ENCODE results near the gene TMEM234. TPM values are rescaled to one million over a fixed set of nuclear protein-coding genes. Genes with fewer than 3 reads are reported as not detected.

The TMEM234 gene
- total RNA-seq, 4 donors from 2014 or later: 38.4 to 52.8 (median 39.2) TPM

GRCh38 chr1:32181065-32181464 lies 41.1 kb downstream of the TMEM234 start:
- intact Hi-C loops (cut with DNase I): no loop called here
- Histone ChIP-seq H3K9me3 (no peaks in the 10 kb centered on the region), H3K4me3 (replicated peaks in 1 of 3) (peak overlapping the region in 1 of 3 donors; percentile 2), H3K36me3 (peaks cover 11 to 15% of the 10 kb centered on the region in 2 donors), H3K4me1 (peaks cover 18 to 42% of the 10 kb centered on the region in 2 donors), H3K27ac (peak overlapping the region in 1 of 3 donors; percentile 5), H3K27me3 (no peaks in the 10 kb centered on the region)
- no peak for DNase-seq
- WGBS, 2 donors: 85% methylated on average over 9 of the region's 9 CpGs
- TF ChIP-seq POLR2A (IDR thresholded peaks at IDR 0.05) (no peak), CTCF (IDR thresholded peaks at IDR 0.05) (no peak)

- H3K4me1 ChIP-seq: peaks cover 18 to 42% of the 10 kb centered on the region in 2 donors
- no peaks in the 10 kb centered on the region for H3K9me3 ChIP-seq
- H3K4me3 ChIP-seq (replicated peaks in 1 of 3): peak overlapping the region; percentile 2 to 49 (median 21)
- DNase-seq: peak; percentile 60 to 69
- H3K36me3 ChIP-seq: peaks cover 11 to 15% of the 10 kb centered on the region in 2 donors
- H3K27me3 ChIP-seq: no peaks in the 10 kb centered on the region
- 8 to 12% methylated on average over 24 to 36 of the region's 36 CpGs for WGBS, 2 donors
- H3K27ac ChIP-seq: peak overlapping the region; percentile 17 to 94 (median 87)
- intact Hi-C loops (cut with DNase I): no loop called here
- no peak for TF ChIP-seq CTCF (IDR thresholded peaks at IDR 0.05)
- TF ChIP-seq POLR2A (IDR thresholded peaks at IDR 0.05): no peak
Observed at GRCh38 chr1:32180186-32181060, 41.7 kb downstream of the TMEM234 start.

- WGBS, 2 donors: 1 to 5% methylated on average over 7 to 42 of the region's 79 CpGs
- Histone ChIP-seq H3K36me3 (peaks cover 7 to 9% of the 10 kb centered on the region in 2 donors), H3K4me3 (replicated peaks in 1 of 3) (peak within 1 kb of the TSS; percentile 2 to 49 (median 21)), H3K9me3 (no peaks in the 10 kb centered on the region), H3K4me1 (peaks cover 18 to 38% of the 10 kb centered on the region in 2 donors), H3K27me3 (no peaks in the 10 kb centered on the region), H3K27ac (peak within 1 kb of the TSS; percentile 81 to 94 (median 87))
- intact Hi-C loops (cut with DNase I): no loop called here
- DNase-seq: peak; percentile 94 to 96
- TF ChIP-seq POLR2A (IDR thresholded peaks at IDR 0.05) (peak in 1 of 2 donors; percentile 70), CTCF (IDR thresholded peaks at IDR 0.05) (peak in 1 of 6 experiments; percentile 26)
Observed at GRCh38 chr1:32179443-32180185, 42.5 kb downstream of the TMEM234 start, which contains the start of gene TXLNA. Gene TXLNA (plus strand): TSS chr1:32179675. CDS start chr1:32180346, 671 bp downstream.

GRCh38 chr1:32179193-32179442 lies 43.0 kb downstream of the TMEM234 start:
- Histone ChIP-seq H3K4me3 (replicated peaks in 1 of 3) (peak overlapping the region in 1 of 3 donors; percentile 49), H3K36me3 (peaks cover 2 to 7% of the 10 kb centered on the region in 2 donors), H3K9me3 (no peaks in the 10 kb centered on the region), H3K27ac (peak overlapping the region; percentile 81 to 94 (median 87)), H3K27me3 (no peaks in the 10 kb centered on the region), H3K4me1 (peaks cover 18 to 33% of the 10 kb centered on the region in 2 donors)
- no peak for TF ChIP-seq POLR2A (IDR thresholded peaks at IDR 0.05)
- 11% methylated on average over 7 of the region's 7 CpGs for WGBS, 2 donors
- intact Hi-C loops (cut with DNase I): no loop called here
- no peak for DNase-seq

- peaks cover 18 to 31% of the 10 kb centered on the region in 2 donors for H3K4me1 ChIP-seq
- H3K36me3 ChIP-seq: peaks cover 0 to 7% of the 10 kb centered on the region in 2 donors
- H3K27ac ChIP-seq: peak overlapping the region; percentile 81 to 94 (median 87)
- no peaks in the 10 kb centered on the region for H3K27me3 ChIP-seq
- 80 to 84% methylated on average over 7 of the region's 7 CpGs for WGBS, 2 donors
- intact Hi-C loops (cut with DNase I): no loop called here
- no peak for DNase-seq
- peak overlapping the region in 1 of 3 donors; percentile 49 for H3K4me3 ChIP-seq (replicated peaks in 1 of 3)
- no peaks in the 10 kb centered on the region for H3K9me3 ChIP-seq
- TF ChIP-seq CTCF (IDR thresholded peaks at IDR 0.05) (no peak), POLR2A (IDR thresholded peaks at IDR 0.05) (no peak)
Observed at GRCh38 chr1:32178380-32179192, 43.6 kb downstream of the TMEM234 start.
